HEK293 (cell line): ENCODE results near the gene C12orf57.
A peak's percentile ranks its signal among the peaks of the same experiment; 100 is the strongest.

ENCODE experiments used
- CTCF ChIA-PET: fragments of 350-600 bp; formaldehyde crosslinking; extraction: SDS; loops from one replicate; lab custom pipeline; 2021; ENCODE audit warnings: antibody characterized with exemption; lab: Yijun Ruan, JAX
- POLR2A ChIA-PET: fragments of 300-600 bp; formaldehyde crosslinking; extraction: SDS; loops from one replicate; lab custom pipeline; 2020; ENCODE audit warnings: antibody characterized with exemption, inconsistent platforms; lab: Yijun Ruan, JAX
- H3K27ac ChIP-seq: fragments of 200-500 bp; sonication (Bioruptor generic); 2 replicates; pipeline ENCODE4 v1.5.1; 2014; ENCODE audit warnings: low read depth, low read length, control low read depth, inconsistent platforms; ENCODE audit errors: extremely low read depth
- H3K36me3 ChIP-seq, 2 experiments: fragments of 200-500 bp in 1 of 2; sonication (Bioruptor generic) in 1 of 2; 1 replicate in 1 of 2; 2 replicates in 1 of 2; pipeline ENCODE4 v1.5.1; 2014 to 2017; ENCODE audit warnings: inconsistent platforms in 2 of 2, low read length in 2 of 2; ENCODE audit not compliant: control insufficient read depth in 2 of 2, insufficient read depth in 1 of 2
- H3K4me1 ChIP-seq: fragments of 200-500 bp; sonication (Bioruptor generic); 2 replicates; pipeline ENCODE4 v1.5.1; 2014; ENCODE audit warnings: mild to moderate bottlenecking, low read length, inconsistent platforms; ENCODE audit not compliant: control insufficient read depth, insufficient read depth
- H3K4me3 ChIP-seq: 2 replicates; pipeline ENCODE4 v1.5.1; 2011; ENCODE audit warnings: low read depth, mild to moderate bottlenecking, control low read depth, low read length, moderate library complexity
- H3K9me3 ChIP-seq: fragments of 200-500 bp; sonication (Bioruptor generic); 2 replicates; pipeline ENCODE4 v1.5.1; 2014; ENCODE audit warnings: low read depth, low read length, inconsistent platforms; ENCODE audit not compliant: control insufficient read depth, insufficient read depth
- FEZF1 ChIP-seq: fragments of 450-650 bp; formaldehyde crosslinking; IDR thresholded peaks from 2 replicates; pipeline ENCODE4 v1.5.1; 2016; ENCODE audit warnings: missing biosample characterization, missing genetic modification characterization
- KLF10 ChIP-seq: fragments of 450-650 bp; IDR thresholded peaks from 2 replicates; pipeline ENCODE4 v1.5.1; 2018; ENCODE audit warnings: missing biosample characterization, mild to moderate bottlenecking, missing genetic modification characterization
- KLF16 ChIP-seq: fragments of 450-650 bp; formaldehyde crosslinking; IDR thresholded peaks from 2 replicates; pipeline ENCODE4 v1.5.1; 2017; ENCODE audit warnings: missing biosample characterization, missing genetic modification characterization
- KLF9 ChIP-seq: fragments of 450-650 bp; formaldehyde crosslinking; IDR thresholded peaks from 2 replicates; pipeline ENCODE4 v1.5.1; 2016; ENCODE audit warnings: missing biosample characterization, missing genetic modification characterization, low read depth
- MYNN ChIP-seq: fragments of 450-650 bp; formaldehyde crosslinking; IDR thresholded peaks from 2 replicates; pipeline ENCODE4 v1.5.1; 2016; ENCODE audit warnings: missing biosample characterization, missing genetic modification characterization, borderline replicate concordance
- ZBTB11 ChIP-seq: fragments of 450-650 bp; formaldehyde crosslinking; conservative IDR thresholded peaks from 2 replicates; pipeline ENCODE4 v1.5.1; 2016; ENCODE audit warnings: low read depth, missing biosample characterization, missing genetic modification characterization
- ZFP69B ChIP-seq: fragments of 450-650 bp; formaldehyde crosslinking; IDR thresholded peaks from 2 replicates; pipeline ENCODE4 v1.5.1; 2016; ENCODE audit warnings: missing biosample characterization, missing genetic modification characterization
- ZNF132 ChIP-seq: fragments of 450-650 bp; formaldehyde crosslinking; IDR thresholded peaks from 2 replicates; pipeline ENCODE4 v1.5.1; 2017; ENCODE audit warnings: missing biosample characterization, missing genetic modification characterization, borderline replicate concordance
- ZNF138 ChIP-seq: fragments of 450-650 bp; formaldehyde crosslinking; IDR thresholded peaks from 2 replicates; pipeline ENCODE4 v1.5.1; 2016; ENCODE audit warnings: missing biosample characterization, missing genetic modification characterization, borderline replicate concordance
- ZNF184 ChIP-seq: fragments of 450-650 bp; IDR thresholded peaks from 2 replicates; pipeline ENCODE4 v1.5.1; 2018; ENCODE audit warnings: missing biosample characterization, mild to moderate bottlenecking, missing genetic modification characterization
- ZNF292 ChIP-seq: fragments of 450-650 bp; formaldehyde crosslinking; IDR thresholded peaks from 2 replicates; pipeline ENCODE4 v1.5.1; 2016; ENCODE audit warnings: low read depth, missing biosample characterization, missing genetic modification characterization, borderline replicate concordance
- ZNF335 ChIP-seq: fragments of 450-650 bp; formaldehyde crosslinking; conservative IDR thresholded peaks from 2 replicates; pipeline ENCODE4 v1.5.1; 2016; ENCODE audit warnings: missing biosample characterization, missing genetic modification characterization
- ZNF366 ChIP-seq: fragments of 450-650 bp; formaldehyde crosslinking; conservative IDR thresholded peaks from 2 replicates; pipeline ENCODE4 v1.5.1; 2016; ENCODE audit warnings: missing biosample characterization, missing genetic modification characterization
- ZNF449 ChIP-seq: fragments of 450-650 bp; formaldehyde crosslinking; IDR thresholded peaks from 2 replicates; pipeline ENCODE4 v1.5.1; 2017; ENCODE audit warnings: missing biosample characterization, mild to moderate bottlenecking, missing genetic modification characterization, moderate library complexity
- ZNF548 ChIP-seq: fragments of 450-650 bp; formaldehyde crosslinking; IDR thresholded peaks from 2 replicates; pipeline ENCODE4 v1.5.1; 2016; ENCODE audit warnings: missing biosample characterization, missing genetic modification characterization
- ZNF600 ChIP-seq: fragments of 450-650 bp; formaldehyde crosslinking; IDR thresholded peaks from 2 replicates; pipeline ENCODE4 v1.5.1; 2016; ENCODE audit warnings: missing biosample characterization, missing genetic modification characterization
- ZNF624 ChIP-seq: fragments of 450-650 bp; formaldehyde crosslinking; IDR thresholded peaks from 2 replicates; pipeline ENCODE4 v1.5.1; 2017; ENCODE audit warnings: missing biosample characterization, missing genetic modification characterization
- ZNF626 ChIP-seq: fragments of 450-650 bp; sonication (Bioruptor Pico); formaldehyde crosslinking; IDR thresholded peaks from 2 replicates; pipeline ENCODE4 v1.5.1; 2018; ENCODE audit warnings: missing biosample characterization, missing genetic modification characterization, inconsistent platforms
- ZNF704 ChIP-seq: fragments of 450-650 bp; formaldehyde crosslinking; IDR thresholded peaks from 2 replicates; pipeline ENCODE4 v1.5.1; 2016; ENCODE audit warnings: missing biosample characterization, missing genetic modification characterization
- TF ChIP-seq, protein P1 (sequence below): fragments of 450-650 bp; formaldehyde crosslinking; IDR thresholded peaks from 2 replicates; pipeline ENCODE4 v1.5.1; 2016; ENCODE audit warnings: missing biosample characterization, missing genetic modification characterization
- TF ChIP-seq, protein P2 (sequence below): fragments of 450-650 bp; formaldehyde crosslinking; IDR thresholded peaks from 2 replicates; pipeline ENCODE4 v1.5.1; 2016; ENCODE audit warnings: missing biosample characterization, missing genetic modification characterization
- TF ChIP-seq, protein P3 (sequence below): fragments of 450-650 bp; formaldehyde crosslinking; optimal IDR thresholded peaks from 2 replicates; pipeline ENCODE3; 2016; ENCODE audit warnings: missing biosample characterization, mild to moderate bottlenecking, missing genetic modification characterization

Gene C12orf57

GRCh38 chr12:6902448-6902847, 41.4 kb upstream of the C12orf57 start (continued):
- TF ChIP-seq ZBTB11 (tag by site-specific recombination) (no peak), ZNF626 (tag by site-specific recombination) (no peak), ZNF624 (tag by site-specific recombination) (no peak), ZNF138 (tag by site-specific recombination) (no peak), KLF10 (no peak), ZNF449 (tag by site-specific recombination) (no peak), FEZF1 (tag by site-specific recombination) (no peak), KLF9 (no peak), KLF16 (tag by site-specific recombination) (no peak), ZNF335 (tag by site-specific recombination) (no peak), ZNF132 (no peak), ZNF184 (tag by site-specific recombination) (no peak)
- TF ChIP-seq, protein P1, sequence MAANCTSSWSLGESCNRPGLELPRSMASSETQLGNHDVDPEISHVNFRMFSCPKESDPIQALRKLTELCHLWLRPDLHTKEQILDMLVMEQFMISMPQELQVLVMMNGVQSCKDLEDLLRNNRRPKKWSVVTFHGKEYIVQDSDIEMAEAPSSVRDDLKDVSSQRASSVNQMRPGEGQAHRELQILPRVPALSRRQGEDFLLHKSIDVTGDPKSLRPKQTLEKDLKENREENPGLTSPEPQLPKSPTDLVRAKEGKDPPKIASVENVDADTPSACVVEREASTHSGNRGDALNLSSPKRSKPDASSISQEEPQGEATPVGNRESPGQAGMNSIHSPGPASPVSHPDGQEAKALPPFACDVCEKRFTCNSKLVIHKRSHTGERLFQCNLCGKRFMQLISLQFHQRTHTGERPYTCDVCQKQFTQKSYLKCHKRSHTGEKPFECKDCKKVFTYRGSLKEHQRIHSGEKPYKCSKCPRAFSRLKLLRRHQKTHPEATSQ, result no peak

- Histone ChIP-seq H3K4me1 (peaks cover 13% of the 10 kb centered on the region; the same call in 1 of the 2 replicates), H3K9me3 (no peaks in the 10 kb centered on the region), H3K4me3 (no peak overlapping the region), H3K36me3 (no peaks in the 10 kb centered on the region), H3K27ac (peak overlapping the region; percentile 57; the same call in 1 of the 2 replicates)
- POLR2A ChIA-PET, result interaction anchor here (0.6 to 2.6 kb wide), 7 partner anchors 10 to 180 kb away, joined by 3 to 10 read pairs (median 7); partner anchors contain the start of genes COPS7A, SPSB2, TPI1 and USP5
- CTCF ChIA-PET, result interaction anchor here (1.2 to 2.3 kb wide), 2 partner anchors 12 to 22 kb away, joined by 8 to 9 read pairs; no protein-coding TSS in a partner anchor
- TF ChIP-seq ZNF600 (tag by site-specific recombination) (peak; percentile 82), MYNN (tag by site-specific recombination) (no peak), ZNF366 (tag by site-specific recombination) (peak; percentile 42; the same call in 1 of the 2 replicates), ZNF292 (no peak), ZNF704 (tag by site-specific recombination) (no peak), ZNF548 (tag by site-specific recombination) (no peak), ZFP69B (tag by site-specific recombination) (no peak)
- TF ChIP-seq, protein P2, sequence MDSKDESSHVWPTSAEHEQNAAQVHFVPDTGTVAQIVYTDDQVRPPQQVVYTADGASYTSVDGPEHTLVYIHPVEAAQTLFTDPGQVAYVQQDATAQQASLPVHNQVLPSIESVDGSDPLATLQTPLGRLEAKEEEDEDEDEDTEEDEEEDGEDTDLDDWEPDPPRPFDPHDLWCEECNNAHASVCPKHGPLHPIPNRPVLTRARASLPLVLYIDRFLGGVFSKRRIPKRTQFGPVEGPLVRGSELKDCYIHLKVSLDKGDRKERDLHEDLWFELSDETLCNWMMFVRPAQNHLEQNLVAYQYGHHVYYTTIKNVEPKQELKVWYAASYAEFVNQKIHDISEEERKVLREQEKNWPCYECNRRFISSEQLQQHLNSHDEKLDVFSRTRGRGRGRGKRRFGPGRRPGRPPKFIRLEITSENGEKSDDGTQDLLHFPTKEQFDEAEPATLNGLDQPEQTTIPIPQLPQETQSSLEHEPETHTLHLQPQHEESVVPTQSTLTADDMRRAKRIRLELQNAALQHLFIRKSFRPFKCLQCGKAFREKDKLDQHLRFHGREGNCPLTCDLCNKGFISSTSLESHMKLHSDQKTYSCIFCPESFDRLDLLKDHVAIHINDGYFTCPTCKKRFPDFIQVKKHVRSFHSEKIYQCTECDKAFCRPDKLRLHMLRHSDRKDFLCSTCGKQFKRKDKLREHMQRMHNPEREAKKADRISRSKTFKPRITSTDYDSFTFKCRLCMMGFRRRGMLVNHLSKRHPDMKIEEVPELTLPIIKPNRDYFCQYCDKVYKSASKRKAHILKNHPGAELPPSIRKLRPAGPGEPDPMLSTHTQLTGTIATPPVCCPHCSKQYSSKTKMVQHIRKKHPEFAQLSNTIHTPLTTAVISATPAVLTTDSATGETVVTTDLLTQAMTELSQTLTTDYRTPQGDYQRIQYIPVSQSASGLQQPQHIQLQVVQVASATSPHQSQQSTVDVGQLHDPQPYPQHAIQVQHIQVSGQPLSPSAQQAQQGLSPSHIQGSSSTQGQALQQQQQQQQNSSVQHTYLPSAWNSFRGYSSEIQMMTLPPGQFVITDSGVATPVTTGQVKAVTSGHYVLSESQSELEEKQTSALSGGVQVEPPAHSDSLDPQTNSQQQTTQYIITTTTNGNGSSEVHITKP (tag by site-specific recombination), result peak; percentile 37
- TF ChIP-seq, protein P3, sequence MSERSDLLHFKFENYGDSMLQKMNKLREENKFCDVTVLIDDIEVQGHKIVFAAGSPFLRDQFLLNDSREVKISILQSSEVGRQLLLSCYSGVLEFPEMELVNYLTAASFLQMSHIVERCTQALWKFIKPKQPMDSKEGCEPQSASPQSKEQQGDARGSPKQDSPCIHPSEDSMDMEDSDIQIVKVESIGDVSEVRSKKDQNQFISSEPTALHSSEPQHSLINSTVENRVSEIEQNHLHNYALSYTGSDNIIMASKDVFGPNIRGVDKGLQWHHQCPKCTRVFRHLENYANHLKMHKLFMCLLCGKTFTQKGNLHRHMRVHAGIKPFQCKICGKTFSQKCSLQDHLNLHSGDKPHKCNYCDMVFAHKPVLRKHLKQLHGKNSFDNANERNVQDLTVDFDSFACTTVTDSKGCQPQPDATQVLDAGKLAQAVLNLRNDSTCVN, result no peak
Measured at GRCh38 chr12:6903722-6904121, 40.1 kb upstream of the C12orf57 start.
